Stimulated activated memory B cell treated with anti-CD40 and anti-IgM and Interleukin-4, amounts not matched to agents 10 μg/mL and 1 μg/mL and 100 μg/mL, for 72 hours (primary cell): ENCODE data around the gene INAVA.
A peak's percentile ranks its signal among the peaks of the same experiment; 100 is the strongest.
"Not testable (repeated sequence)": the region's sequence is repeated elsewhere in the genome, so short reads cannot be mapped to it uniquely, and the experiment has no call there.

Source experiments
- ATAC-seq: fragments of 150-1000 bp; cut with Tn5 transposase; 2 replicates; pipeline ENCODE4 v1.10.0; 2021
- H3K27ac Mint-ChIP-seq: one replicate; pipeline ENCODE4 v1.8.0; 2022; ENCODE audit warnings: mild to moderate bottlenecking, mixed read lengths
- H3K27me3 Mint-ChIP-seq: one replicate; pipeline ENCODE4 v1.8.0; 2022; ENCODE audit warnings: mixed read lengths
- H3K36me3 Mint-ChIP-seq: one replicate; pipeline ENCODE4 v1.8.0; 2022; ENCODE audit warnings: mixed read lengths
- H3K4me1 Mint-ChIP-seq: one replicate; pipeline ENCODE4 v1.8.0; 2022; ENCODE audit warnings: mixed read lengths
- H3K4me3 Mint-ChIP-seq: one replicate; pipeline ENCODE4 v1.8.0; 2022; ENCODE audit warnings: mild to moderate bottlenecking, moderate library complexity, mixed read lengths
- H3K9me3 Mint-ChIP-seq: one replicate; pipeline ENCODE4 v1.8.0; 2022; ENCODE audit warnings: mixed read lengths

Gene INAVA

DNA sequence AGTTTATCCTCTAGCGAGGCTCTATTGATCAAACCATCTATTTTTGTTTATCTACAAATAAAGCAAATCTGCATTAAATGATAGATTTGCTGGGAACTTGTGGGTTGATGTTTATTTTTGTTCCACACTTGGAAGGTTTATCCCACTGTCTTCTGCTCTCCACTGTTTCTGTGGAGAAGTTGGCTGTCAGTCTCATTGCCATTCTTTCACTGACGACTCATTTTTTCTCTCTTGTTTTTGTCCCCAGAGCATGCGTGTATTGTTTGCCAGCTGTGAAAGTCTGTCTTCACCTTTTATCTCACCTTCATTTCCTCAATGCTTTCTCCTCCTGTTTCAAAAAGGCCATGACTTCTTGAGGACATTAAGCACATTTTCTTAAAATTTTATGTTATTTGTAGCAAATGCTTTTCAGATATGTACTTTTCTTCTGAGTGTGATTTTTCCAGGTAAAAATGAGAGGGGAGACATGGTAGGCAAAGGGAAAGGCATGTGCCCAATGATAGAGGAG is 52.4 kb downstream of the INAVA start:
- H3K27ac Mint-ChIP-seq: no peak overlapping the region
- H3K27me3 Mint-ChIP-seq: peaks cover 40% of the 10 kb centered on the region
- H3K9me3 Mint-ChIP-seq: peaks cover 11% of the 10 kb centered on the region
- H3K36me3 Mint-ChIP-seq: peaks cover 12% of the 10 kb centered on the region
- H3K4me1 Mint-ChIP-seq: no peaks in the 10 kb centered on the region
- no peak for ATAC-seq
- H3K4me3 Mint-ChIP-seq: no peak overlapping the region

DNA sequence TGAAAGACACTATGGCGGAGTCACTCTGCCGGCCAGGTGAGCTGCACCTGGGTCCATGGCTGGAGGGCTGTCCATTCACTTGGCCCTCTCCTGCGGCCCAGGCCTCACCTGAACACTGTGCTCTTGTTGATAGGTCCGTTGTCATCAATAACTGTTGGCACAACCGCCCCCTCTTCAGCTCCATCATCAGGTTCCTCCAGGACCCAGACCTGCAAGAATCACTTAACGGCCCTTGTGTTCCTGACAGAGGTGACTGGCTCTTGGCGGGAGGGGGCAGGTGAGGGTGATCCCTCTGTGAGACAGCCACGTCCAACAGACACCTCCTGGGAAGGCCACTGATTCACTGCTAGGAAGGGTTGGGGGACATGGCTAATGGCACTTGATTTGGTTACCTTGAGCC is 54.9 kb downstream of the INAVA start:
- Mint-ChIP-seq H3K4me1 (peaks cover 4% of the 10 kb centered on the region), H3K9me3 (peaks cover 8% of the 10 kb centered on the region), H3K27ac (no peak overlapping the region), H3K36me3 (peaks cover 12% of the 10 kb centered on the region), H3K27me3 (peaks cover 35% of the 10 kb centered on the region), H3K4me3 (no peak overlapping the region)
- no peak for ATAC-seq

DNA sequence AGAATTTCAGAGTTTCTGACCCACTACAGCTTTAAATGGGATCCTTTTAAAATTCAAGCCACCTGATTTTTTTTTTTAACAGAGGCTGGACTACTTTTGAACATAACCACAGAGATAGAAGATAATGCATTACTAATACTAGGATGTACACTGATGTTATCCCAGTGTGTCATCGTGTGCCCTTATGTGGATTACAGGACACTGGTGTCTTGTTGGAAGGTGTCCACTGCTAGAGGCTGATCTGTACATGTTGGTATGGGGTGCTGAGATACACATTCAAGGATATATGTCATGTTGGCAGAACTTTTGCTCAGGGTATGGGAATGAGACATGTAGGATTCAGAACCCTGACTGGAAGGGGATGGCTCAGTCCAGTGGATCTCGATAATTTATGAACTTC is 56.3 kb downstream of the INAVA start:
- peaks cover 35% of the 10 kb centered on the region for H3K27me3 Mint-ChIP-seq
- no peak overlapping the region for H3K4me3 Mint-ChIP-seq
- peaks cover 12% of the 10 kb centered on the region for H3K36me3 Mint-ChIP-seq
- no peak overlapping the region for H3K27ac Mint-ChIP-seq
- H3K4me1 Mint-ChIP-seq: peaks cover 8% of the 10 kb centered on the region
- peaks cover 8% of the 10 kb centered on the region for H3K9me3 Mint-ChIP-seq
- ATAC-seq: no peak

- peaks cover 18% of the 10 kb centered on the region for H3K27me3 Mint-ChIP-seq
- H3K4me3 Mint-ChIP-seq: no peak overlapping the region
- no peak for ATAC-seq
- H3K36me3 Mint-ChIP-seq: no peaks in the 10 kb centered on the region
- H3K27ac Mint-ChIP-seq: no peak overlapping the region
- no peaks in the 10 kb centered on the region for H3K9me3 Mint-ChIP-seq
- H3K4me1 Mint-ChIP-seq: peaks cover 8% of the 10 kb centered on the region
Measured at GRCh38 chr1:200954434-200954833, 59.7 kb downstream of the INAVA start.

- no peak overlapping the region for H3K4me3 Mint-ChIP-seq
- H3K27ac Mint-ChIP-seq: no peak overlapping the region
- peaks cover 20% of the 10 kb centered on the region for H3K4me1 Mint-ChIP-seq
- peaks cover 18% of the 10 kb centered on the region for H3K27me3 Mint-ChIP-seq
- H3K9me3 Mint-ChIP-seq: no peaks in the 10 kb centered on the region
- no peaks in the 10 kb centered on the region for H3K36me3 Mint-ChIP-seq
- ATAC-seq: no peak
Measured at GRCh38 chr1:200958597-200958996, 63.9 kb downstream of the INAVA start.

DNA sequence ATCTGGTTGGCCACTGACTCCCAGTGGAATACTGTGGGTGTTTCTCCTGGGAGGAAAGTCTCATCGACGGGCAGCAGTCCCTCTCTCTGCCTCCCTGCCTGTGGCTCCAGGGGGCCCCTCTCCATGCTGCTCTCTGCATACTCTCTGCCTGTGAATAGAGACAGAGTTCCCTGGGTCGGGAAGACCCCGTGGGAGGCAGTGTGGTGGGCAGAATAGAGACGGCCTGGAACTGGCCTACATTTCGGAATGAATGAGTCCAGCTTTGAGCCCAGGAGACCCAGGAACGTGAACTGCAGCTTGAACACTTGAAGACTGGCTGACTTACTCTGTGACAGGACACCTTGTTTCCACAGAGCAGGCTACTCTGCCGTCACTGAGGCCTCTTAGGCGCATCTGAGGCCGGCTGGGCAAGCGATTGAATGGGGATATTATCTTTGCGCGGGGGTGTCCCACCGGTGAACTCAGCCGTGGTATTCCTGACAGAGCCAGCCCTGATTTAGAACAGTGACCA is 64.8 kb downstream of the INAVA start:
- ATAC-seq: no peak

GRCh38 chr1:200960236-200960947 is 65.7 kb downstream of the INAVA start:
- Mint-ChIP-seq H3K9me3 (no peaks in the 10 kb centered on the region), H3K36me3 (no peaks in the 10 kb centered on the region), H3K27ac (no peak overlapping the region), H3K4me1 (peaks cover 12% of the 10 kb centered on the region), H3K27me3 (peaks cover 8% of the 10 kb centered on the region), H3K4me3 (no peak overlapping the region)
- no peak for ATAC-seq

More for the DNA sequence above, 64.8 kb downstream of the INAVA start:
- Mint-ChIP-seq H3K27ac (no peak overlapping the region), H3K27me3 (peaks cover 17% of the 10 kb centered on the region), H3K4me3 (no peak overlapping the region), H3K4me1 (peaks cover 18% of the 10 kb centered on the region), H3K36me3 (no peaks in the 10 kb centered on the region), H3K9me3 (no peaks in the 10 kb centered on the region)

- Mint-ChIP-seq H3K9me3 (no peaks in the 10 kb centered on the region), H3K27ac (no peak overlapping the region), H3K4me3 (no peak overlapping the region), H3K27me3 (peaks cover 2% of the 10 kb centered on the region), H3K4me1 (peaks cover 12% of the 10 kb centered on the region), H3K36me3 (no peaks in the 10 kb centered on the region)
- ATAC-seq: peak; percentile 14
Measured at GRCh38 chr1:200960948-200961340, 66.2 kb downstream of the INAVA start.

DNA sequence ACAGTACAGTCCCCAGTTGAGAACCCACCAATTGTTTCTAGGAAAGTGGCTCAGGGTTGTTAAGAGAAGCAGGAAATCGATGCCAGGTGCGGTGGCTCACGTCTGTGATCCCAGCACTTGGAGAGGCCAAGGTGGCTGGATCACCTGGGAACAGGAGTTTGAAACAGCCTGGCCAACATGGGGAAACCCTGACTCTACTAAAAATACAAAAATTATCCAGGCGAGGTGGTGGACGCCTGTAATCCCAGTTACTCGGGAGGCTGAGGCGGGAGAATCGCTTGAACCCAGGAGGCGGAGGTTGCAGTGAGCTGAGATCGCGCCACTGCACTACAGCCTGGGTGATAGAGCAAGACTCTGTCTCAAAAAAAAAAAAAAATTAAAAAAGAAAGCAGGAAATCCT is 67.5 kb downstream of the INAVA start:
- not testable (repeated sequence) for H3K36me3 Mint-ChIP-seq, ATAC-seq, H3K27ac Mint-ChIP-seq, H3K9me3 Mint-ChIP-seq, H3K4me3 Mint-ChIP-seq, H3K27me3 Mint-ChIP-seq
- H3K4me1 Mint-ChIP-seq: peaks cover 12% of the 10 kb centered on the region

DNA sequence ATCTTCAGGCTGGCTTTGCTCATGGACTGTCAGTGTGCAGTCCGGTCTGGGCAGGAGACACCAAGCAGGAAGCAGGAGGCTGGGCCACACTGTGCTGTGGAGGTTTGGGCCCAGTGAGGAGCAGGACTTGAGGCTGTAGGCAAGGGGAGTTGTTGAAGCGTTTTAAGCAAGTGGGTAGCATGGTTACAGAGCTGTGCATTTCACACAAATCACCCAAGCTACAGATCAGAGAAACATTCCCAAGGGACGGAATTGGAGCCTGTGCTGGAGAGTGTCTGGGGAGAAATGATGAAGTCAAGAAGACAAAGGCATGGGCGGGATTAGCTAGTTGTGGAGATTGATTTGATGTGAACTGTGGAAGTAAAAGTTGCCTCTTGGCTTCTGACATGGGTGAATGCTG is 67.9 kb downstream of the INAVA start:
- no peak overlapping the region for H3K27ac Mint-ChIP-seq
- no peak for ATAC-seq
- H3K36me3 Mint-ChIP-seq: no peaks in the 10 kb centered on the region
- no peak overlapping the region for H3K4me3 Mint-ChIP-seq
- H3K4me1 Mint-ChIP-seq: peaks cover 12% of the 10 kb centered on the region
- no peaks in the 10 kb centered on the region for H3K27me3 Mint-ChIP-seq
- H3K9me3 Mint-ChIP-seq: no peaks in the 10 kb centered on the region

GRCh38 chr1:200963076-200963475 is 68.4 kb downstream of the INAVA start:
- no peak overlapping the region for H3K4me3 Mint-ChIP-seq
- H3K4me1 Mint-ChIP-seq: peaks cover 12% of the 10 kb centered on the region
- H3K9me3 Mint-ChIP-seq: no peaks in the 10 kb centered on the region

GRCh38 chr1:200963888-200964287 is 69.2 kb downstream of the INAVA start:
- H3K4me3 Mint-ChIP-seq: not testable (repeated sequence)

More at GRCh38 chr1:200963076-200963475, 68.4 kb downstream of the INAVA start:
- ATAC-seq: no peak
- Mint-ChIP-seq H3K27me3 (no peaks in the 10 kb centered on the region), H3K27ac (no peak overlapping the region), H3K36me3 (no peaks in the 10 kb centered on the region)

More at GRCh38 chr1:200963888-200964287, 69.2 kb downstream of the INAVA start:
- H3K9me3 Mint-ChIP-seq, H3K27ac Mint-ChIP-seq, H3K36me3 Mint-ChIP-seq, H3K27me3 Mint-ChIP-seq, ATAC-seq: not testable (repeated sequence)
- peaks cover 12% of the 10 kb centered on the region for H3K4me1 Mint-ChIP-seq
